HL-60 (cell line): ENCODE data around the gene PSME3.

Experiments used
- DNase-seq, 2 experiments: peaks; one replicate each; pipeline ENCODE4 v3.0.0-alpha.2; 2010 to 2020; ENCODE audit warnings: low read depth in 1 of 2, low spot score in 1 of 2
- H3K27ac ChIP-seq: fragments of 250-450 bp; sonication (Bioruptor Pico); replicated peaks from 2 replicates; pipeline ENCODE4 v1.5.1; 2020; ENCODE audit warnings: mild to moderate bottlenecking, moderate library complexity
- H3K27me3 ChIP-seq: fragments of 250-450 bp; sonication (Bioruptor Pico); 2 replicates; pipeline ENCODE4 v1.5.1; 2021; ENCODE audit warnings: mild to moderate bottlenecking, moderate library complexity; ENCODE audit not compliant: insufficient read depth, poor library complexity, severe bottlenecking
- H3K4me3 ChIP-seq: replicated peaks from 2 replicates; pipeline ENCODE4 v1.5.1; 2011; ENCODE audit warnings: mild to moderate bottlenecking, control low read depth, low read length; ENCODE audit not compliant: insufficient read depth
- GABPA ChIP-seq: IDR thresholded peaks from 2 replicates; pipeline ENCODE4 v1.6.1; 2012; ENCODE audit warnings: low read depth
- POLR2AphosphoS5 ChIP-seq: IDR thresholded peaks from 2 replicates; pipeline ENCODE4 v1.6.1; 2012; ENCODE audit warnings: low read depth
- SPI1 ChIP-seq: IDR thresholded peaks from 2 replicates; pipeline ENCODE4 v1.6.1; 2012; ENCODE audit warnings: low read depth, mild to moderate bottlenecking, borderline replicate concordance
- TF ChIP-seq, protein P1 (sequence below): IDR thresholded peaks from 2 replicates; pipeline ENCODE4 v1.6.1; 2012; ENCODE audit warnings: low read depth; ENCODE audit not compliant: insufficient replicate concordance
- TF ChIP-seq, protein P2 (sequence below): IDR thresholded peaks from one replicate; pipeline ENCODE4 v1.5.1; 2011; ENCODE audit warnings: low read length, control low read depth, inconsistent platforms; ENCODE audit not compliant: insufficient read depth

PSME3 gene

DNA sequence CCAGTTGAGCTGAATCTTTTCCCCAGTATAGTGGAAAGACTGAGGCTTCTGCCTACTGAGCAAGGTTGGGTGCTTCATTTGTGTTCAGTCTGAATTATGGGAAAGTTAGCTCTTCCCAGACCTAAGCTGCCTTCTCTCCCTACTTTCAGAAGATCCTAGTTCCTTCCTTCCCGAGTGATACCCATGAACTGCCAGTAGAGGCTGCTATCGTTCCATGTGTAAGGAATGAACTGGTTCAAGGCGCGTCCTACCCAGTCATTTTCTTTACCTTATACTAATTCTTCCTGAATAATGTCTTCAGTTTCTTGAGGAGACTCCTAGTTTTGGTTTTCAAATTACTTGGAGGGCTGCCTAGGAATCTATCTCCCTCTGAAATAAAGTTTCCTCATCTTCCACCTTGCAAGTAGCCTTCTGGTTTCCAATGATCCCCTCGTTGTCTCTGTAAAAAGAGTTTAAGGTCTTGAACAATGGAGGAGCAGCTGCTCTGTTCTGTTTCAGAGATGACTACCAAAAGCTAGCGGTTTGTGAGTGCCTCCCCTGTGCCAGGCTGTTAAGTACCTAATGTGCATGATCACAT lies 10.2 kb downstream of the PSME3 start:
- DNase-seq, result peak in 1 of 2 experiments; percentile 42
- no peaks in the 10 kb centered on the region for H3K27me3 ChIP-seq

DNA sequence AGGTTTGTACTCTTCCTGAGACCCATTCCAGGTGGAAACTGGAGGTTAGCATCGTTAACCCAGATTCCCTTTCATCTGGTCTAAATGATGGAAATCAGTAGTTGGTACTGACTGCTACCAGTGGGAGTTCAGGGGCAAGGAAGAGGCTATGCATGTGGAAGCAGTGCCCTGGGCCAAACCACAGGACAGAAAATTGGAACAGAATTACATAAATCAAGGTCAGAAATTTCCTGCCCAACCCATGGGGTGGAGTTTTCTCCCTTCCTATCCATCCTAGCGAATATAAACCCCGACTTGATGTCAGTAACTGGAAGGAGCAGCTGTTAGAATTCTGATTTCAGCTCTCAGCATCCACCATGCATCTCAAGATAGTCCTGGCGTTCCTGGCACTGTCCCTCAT lies 11.1 kb downstream of the PSME3 start, which contains the start of gene AOC2:
Gene AOC2 (plus strand): TSS at position 310 of the 400 bp plus-strand sequence. CDS start 47 bp downstream, at position 357.
- Histone ChIP-seq H3K4me3 (no peak within 1 kb of the TSS), H3K27ac (no peak within 1 kb of the TSS), H3K27me3 (no peaks in the 10 kb centered on the region)
- TF ChIP-seq, protein P1, sequence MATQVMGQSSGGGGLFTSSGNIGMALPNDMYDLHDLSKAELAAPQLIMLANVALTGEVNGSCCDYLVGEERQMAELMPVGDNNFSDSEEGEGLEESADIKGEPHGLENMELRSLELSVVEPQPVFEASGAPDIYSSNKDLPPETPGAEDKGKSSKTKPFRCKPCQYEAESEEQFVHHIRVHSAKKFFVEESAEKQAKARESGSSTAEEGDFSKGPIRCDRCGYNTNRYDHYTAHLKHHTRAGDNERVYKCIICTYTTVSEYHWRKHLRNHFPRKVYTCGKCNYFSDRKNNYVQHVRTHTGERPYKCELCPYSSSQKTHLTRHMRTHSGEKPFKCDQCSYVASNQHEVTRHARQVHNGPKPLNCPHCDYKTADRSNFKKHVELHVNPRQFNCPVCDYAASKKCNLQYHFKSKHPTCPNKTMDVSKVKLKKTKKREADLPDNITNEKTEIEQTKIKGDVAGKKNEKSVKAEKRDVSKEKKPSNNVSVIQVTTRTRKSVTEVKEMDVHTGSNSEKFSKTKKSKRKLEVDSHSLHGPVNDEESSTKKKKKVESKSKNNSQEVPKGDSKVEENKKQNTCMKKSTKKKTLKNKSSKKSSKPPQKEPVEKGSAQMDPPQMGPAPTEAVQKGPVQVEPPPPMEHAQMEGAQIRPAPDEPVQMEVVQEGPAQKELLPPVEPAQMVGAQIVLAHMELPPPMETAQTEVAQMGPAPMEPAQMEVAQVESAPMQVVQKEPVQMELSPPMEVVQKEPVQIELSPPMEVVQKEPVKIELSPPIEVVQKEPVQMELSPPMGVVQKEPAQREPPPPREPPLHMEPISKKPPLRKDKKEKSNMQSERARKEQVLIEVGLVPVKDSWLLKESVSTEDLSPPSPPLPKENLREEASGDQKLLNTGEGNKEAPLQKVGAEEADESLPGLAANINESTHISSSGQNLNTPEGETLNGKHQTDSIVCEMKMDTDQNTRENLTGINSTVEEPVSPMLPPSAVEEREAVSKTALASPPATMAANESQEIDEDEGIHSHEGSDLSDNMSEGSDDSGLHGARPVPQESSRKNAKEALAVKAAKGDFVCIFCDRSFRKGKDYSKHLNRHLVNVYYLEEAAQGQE, result no peak
- TF ChIP-seq POLR2AphosphoS5, result no peak
- TF ChIP-seq, protein P2, sequence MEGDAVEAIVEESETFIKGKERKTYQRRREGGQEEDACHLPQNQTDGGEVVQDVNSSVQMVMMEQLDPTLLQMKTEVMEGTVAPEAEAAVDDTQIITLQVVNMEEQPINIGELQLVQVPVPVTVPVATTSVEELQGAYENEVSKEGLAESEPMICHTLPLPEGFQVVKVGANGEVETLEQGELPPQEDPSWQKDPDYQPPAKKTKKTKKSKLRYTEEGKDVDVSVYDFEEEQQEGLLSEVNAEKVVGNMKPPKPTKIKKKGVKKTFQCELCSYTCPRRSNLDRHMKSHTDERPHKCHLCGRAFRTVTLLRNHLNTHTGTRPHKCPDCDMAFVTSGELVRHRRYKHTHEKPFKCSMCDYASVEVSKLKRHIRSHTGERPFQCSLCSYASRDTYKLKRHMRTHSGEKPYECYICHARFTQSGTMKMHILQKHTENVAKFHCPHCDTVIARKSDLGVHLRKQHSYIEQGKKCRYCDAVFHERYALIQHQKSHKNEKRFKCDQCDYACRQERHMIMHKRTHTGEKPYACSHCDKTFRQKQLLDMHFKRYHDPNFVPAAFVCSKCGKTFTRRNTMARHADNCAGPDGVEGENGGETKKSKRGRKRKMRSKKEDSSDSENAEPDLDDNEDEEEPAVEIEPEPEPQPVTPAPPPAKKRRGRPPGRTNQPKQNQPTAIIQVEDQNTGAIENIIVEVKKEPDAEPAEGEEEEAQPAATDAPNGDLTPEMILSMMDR, result no peak
- TF ChIP-seq GABPA, result no peak
- TF ChIP-seq SPI1, result no peak
- DNase-seq, result no peak

More for the DNA sequence above, 10.2 kb downstream of the PSME3 start:
- Histone ChIP-seq H3K27ac (no peak overlapping the region), H3K4me3 (no peak overlapping the region)
- TF ChIP-seq, protein P2, result peak; percentile 93
- TF ChIP-seq GABPA, result no peak

DNA sequence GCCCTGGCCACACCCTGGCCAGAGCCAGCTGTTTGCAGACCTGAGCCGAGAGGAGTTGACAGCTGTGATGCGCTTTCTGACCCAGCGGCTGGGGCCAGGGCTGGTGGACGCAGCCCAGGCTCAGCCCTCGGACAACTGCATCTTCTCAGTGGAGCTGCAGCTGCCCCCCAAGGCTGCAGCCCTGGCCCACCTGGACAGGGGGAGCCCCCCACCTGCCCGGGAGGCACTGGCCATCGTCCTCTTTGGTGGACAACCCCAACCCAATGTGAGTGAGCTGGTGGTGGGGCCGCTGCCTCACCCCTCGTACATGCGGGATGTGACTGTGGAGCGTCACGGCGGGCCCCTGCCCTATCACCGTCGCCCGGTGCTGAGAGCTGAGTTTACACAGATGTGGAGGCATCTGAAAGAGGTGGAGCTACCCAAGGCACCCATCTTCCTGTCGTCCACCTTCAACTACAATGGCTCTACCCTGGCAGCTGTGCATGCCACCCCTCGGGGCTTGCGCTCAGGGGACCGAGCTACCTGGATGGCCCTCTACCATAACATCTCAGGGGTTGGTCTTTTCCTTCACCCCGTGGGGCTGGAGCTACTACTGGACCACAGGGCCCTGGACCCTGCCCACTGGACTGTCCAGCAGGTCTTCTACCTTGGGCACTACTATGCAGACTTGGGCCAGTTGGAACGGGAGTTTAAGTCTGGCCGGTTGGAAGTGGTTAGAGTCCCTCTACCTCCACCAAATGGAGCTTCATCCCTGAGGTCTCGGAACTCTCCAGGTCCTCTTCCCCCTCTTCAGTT lies 11.8 kb downstream of the PSME3 start:
- Histone ChIP-seq H3K4me3 (no peak overlapping the region), H3K27me3 (no peaks in the 10 kb centered on the region), H3K27ac (no peak overlapping the region)
- peak; percentile 26; the same call in 1 of the 2 replicates for TF ChIP-seq POLR2AphosphoS5
- no peak for TF ChIP-seq GABPA
- DNase-seq, result no peak

DNA sequence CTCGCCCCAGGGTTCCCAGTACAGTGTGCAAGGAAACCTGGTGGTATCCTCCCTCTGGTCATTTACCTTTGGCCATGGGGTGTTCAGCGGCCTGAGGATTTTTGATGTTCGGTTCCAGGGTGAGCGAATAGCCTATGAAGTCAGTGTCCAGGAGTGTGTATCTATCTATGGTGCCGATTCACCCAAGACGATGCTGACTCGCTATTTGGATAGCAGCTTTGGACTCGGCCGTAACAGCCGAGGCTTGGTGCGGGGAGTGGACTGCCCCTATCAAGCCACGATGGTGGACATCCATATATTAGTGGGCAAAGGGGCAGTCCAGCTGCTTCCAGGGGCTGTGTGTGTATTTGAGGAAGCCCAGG lies 12.3 kb downstream of the PSME3 start:
- Histone ChIP-seq H3K27ac (no peak overlapping the region), H3K4me3 (no peak overlapping the region), H3K27me3 (no peaks in the 10 kb centered on the region)
- no peak for DNase-seq
- TF ChIP-seq POLR2AphosphoS5 (peak; percentile 4; the same call in 1 of the 2 replicates), SPI1 (no peak)
- TF ChIP-seq, protein P2, result no peak
